Spinal cord (tissue), 10 donors: Measurements from ENCODE around the gene TMPRSS6. TPM values are rescaled to one million over a fixed set of nuclear protein-coding genes. Genes with fewer than 3 reads are reported as not detected.

ENCODE experiments used
- DNase-seq, 6 donors: peaks; one replicate each; pipeline versions ENCODE4 v3.0.0 to v3.0.0-alpha.2; 2013 to 2015; ENCODE audit warnings: low spot score in 6 of 6, low read depth in 4 of 6
- H3K27ac ChIP-seq: one replicate; pipeline ENCODE4 v1.5.1; 2013; ENCODE audit warnings: low read depth, low read length, control low read depth
- H3K27me3 ChIP-seq: one replicate; pipeline ENCODE4 v1.6.1; 2013; ENCODE audit warnings: low read length; ENCODE audit not compliant: control insufficient read depth, insufficient read depth
- H3K36me3 ChIP-seq: one replicate; pipeline ENCODE4 v1.6.1; 2013; ENCODE audit warnings: low read length; ENCODE audit not compliant: control insufficient read depth, insufficient read depth
- H3K4me1 ChIP-seq: one replicate; pipeline ENCODE4 v1.6.1; 2013; ENCODE audit warnings: low read length; ENCODE audit not compliant: control insufficient read depth, insufficient read depth
- H3K4me3 ChIP-seq: one replicate; pipeline ENCODE4 v1.5.1; 2013; ENCODE audit warnings: low read depth, low read length, control low read depth
- H3K9me3 ChIP-seq: one replicate; pipeline ENCODE4 v1.6.1; 2013; ENCODE audit warnings: low read length; ENCODE audit not compliant: control insufficient read depth, insufficient read depth
- WGBS: methylation state at CpG from one replicate; pipeline ENCODE4 v1.1.5; 2013; ENCODE audit warnings: missing lambda C conversion rate; ENCODE audit not compliant: insufficient coverage; 5-methylcytosine and 5-hydroxymethylcytosine counted together
- polyA plus RNA-seq, 2 donors: library from polyadenylated mRNA; unstranded; fragments of 120-200 nt; gene quantifications; one replicate each; pipeline ENCODE4 v1.2.1, GENCODE V29; 2013; ENCODE audit not compliant: insufficient read length in 2 of 2
- total RNA-seq, 2 donors: library from RNA; depleted of rRNA in 1 of 2; stranded (reverse); fragments of 120-200 nt in 1 of 2; fragments of >200 nt in 1 of 2; gene quantifications; one replicate each; pipeline versions ENCODE4 v1.2.3 to v1.2.4, GENCODE V29; 2013 to 2014
- donor health status: healthy.

TMPRSS6 gene
- total and polyA plus RNA-seq, 4 donors = 0.13 to 0.24 (median 0.17) TPM; not detected in 1

- Histone ChIP-seq H3K4me1 (peaks cover 7% of the 10 kb centered on the region), H3K36me3 (no peaks in the 10 kb centered on the region), H3K4me3 (no peak overlapping the region), H3K27ac (no peak overlapping the region), H3K9me3 (no peaks in the 10 kb centered on the region), H3K27me3 (no peaks in the 10 kb centered on the region)
- DNase-seq = peak in 1 of 6 donors; percentile 46
- WGBS = 71% methylated on average over 8 of the region's 14 CpGs
Measured at GRCh38 chr22:37129866-37130441, 20.4 kb upstream of the TMPRSS6 start.

- DNase-seq = no peak
- Histone ChIP-seq H3K27ac (no peak overlapping the region), H3K27me3 (no peaks in the 10 kb centered on the region), H3K4me1 (peaks cover 7% of the 10 kb centered on the region), H3K4me3 (no peak overlapping the region), H3K9me3 (no peaks in the 10 kb centered on the region), H3K36me3 (no peaks in the 10 kb centered on the region)
- 85% methylated on average over 8 of the region's 12 CpGs for WGBS
Measured at GRCh38 chr22:37128555-37129281, 19.2 kb upstream of the TMPRSS6 start.

GRCh38 chr22:37127350-37127878 lies 17.9 kb upstream of the TMPRSS6 start:
- H3K27me3 ChIP-seq = no peaks in the 10 kb centered on the region
- no peak overlapping the region for H3K27ac ChIP-seq
- no peaks in the 10 kb centered on the region for H3K36me3 ChIP-seq
- no peaks in the 10 kb centered on the region for H3K9me3 ChIP-seq
- DNase-seq = no peak
- no peak overlapping the region for H3K4me3 ChIP-seq
- 73% methylated on average over 12 of the region's 14 CpGs for WGBS
- H3K4me1 ChIP-seq = peaks cover 7% of the 10 kb centered on the region

- H3K9me3 ChIP-seq = no peaks in the 10 kb centered on the region
- H3K4me3 ChIP-seq = no peak overlapping the region
- no peak overlapping the region for H3K27ac ChIP-seq
- H3K27me3 ChIP-seq = no peaks in the 10 kb centered on the region
- DNase-seq = no peak
- H3K4me1 ChIP-seq = peaks cover 7% of the 10 kb centered on the region
- WGBS = 65% methylated on average over 5 of the region's 5 CpGs
- H3K36me3 ChIP-seq = no peaks in the 10 kb centered on the region
Measured at GRCh38 chr22:37126882-37127281, 17.4 kb upstream of the TMPRSS6 start.

- Histone ChIP-seq H3K9me3 (no peaks in the 10 kb centered on the region), H3K27ac (no peak overlapping the region), H3K4me3 (no peak overlapping the region), H3K27me3 (no peaks in the 10 kb centered on the region), H3K4me1 (peaks cover 7% of the 10 kb centered on the region), H3K36me3 (no peaks in the 10 kb centered on the region)
- no peak for DNase-seq
- WGBS = 69% methylated on average over 7 of the region's 7 CpGs
Measured at GRCh38 chr22:37126383-37126782, 16.9 kb upstream of the TMPRSS6 start.

- Histone ChIP-seq H3K27me3 (no peaks in the 10 kb centered on the region), H3K4me3 (no peak overlapping the region), H3K9me3 (no peaks in the 10 kb centered on the region), H3K27ac (no peak overlapping the region), H3K36me3 (no peaks in the 10 kb centered on the region), H3K4me1 (peaks cover 4% of the 10 kb centered on the region)
- 86% methylated on average over 7 of the region's 7 CpGs for WGBS
- DNase-seq = no peak
Measured at GRCh38 chr22:37123649-37124048, 14.1 kb upstream of the TMPRSS6 start.

- Histone ChIP-seq H3K27ac (no peak overlapping the region), H3K27me3 (no peaks in the 10 kb centered on the region), H3K9me3 (no peaks in the 10 kb centered on the region), H3K4me3 (no peak overlapping the region), H3K4me1 (peaks cover 4% of the 10 kb centered on the region), H3K36me3 (no peaks in the 10 kb centered on the region)
- DNase-seq = no peak
- WGBS = 93% methylated on average over 3 of the region's 3 CpGs
Measured at GRCh38 chr22:37122598-37123180, 13.2 kb upstream of the TMPRSS6 start.

- H3K9me3 ChIP-seq = no peaks in the 10 kb centered on the region
- no peaks in the 10 kb centered on the region for H3K36me3 ChIP-seq
- H3K4me1 ChIP-seq = no peaks in the 10 kb centered on the region
- no peak overlapping the region for H3K27ac ChIP-seq
- no peak for DNase-seq
- 57% methylated on average over 10 of the region's 15 CpGs for WGBS
- no peaks in the 10 kb centered on the region for H3K27me3 ChIP-seq
- no peak overlapping the region for H3K4me3 ChIP-seq
Measured at GRCh38 chr22:37121887-37122591, 12.5 kb upstream of the TMPRSS6 start.

GRCh38 chr22:37120569-37121340 lies 11.2 kb upstream of the TMPRSS6 start:
- Histone ChIP-seq H3K27ac (no peak overlapping the region), H3K4me3 (no peak overlapping the region), H3K9me3 (no peaks in the 10 kb centered on the region), H3K4me1 (no peaks in the 10 kb centered on the region), H3K27me3 (no peaks in the 10 kb centered on the region), H3K36me3 (no peaks in the 10 kb centered on the region)
- DNase-seq = no peak
- WGBS = 92% methylated on average over 5 of the region's 11 CpGs
